NOMO-1 (cell line): ENCODE data around the gene MSLN.
"Not testable (repeated sequence)": the region's sequence is repeated elsewhere in the genome, so short reads cannot be mapped to it uniquely, and the experiment has no call there.

ENCODE experiments used
- DNase-seq, 2 experiments: peaks; one replicate each; lab custom pipeline; 2025; ENCODE audit not compliant: unreplicated experiment in 2 of 2; lab: John Stamatoyannopoulos, UW

The MSLN gene

DNA sequence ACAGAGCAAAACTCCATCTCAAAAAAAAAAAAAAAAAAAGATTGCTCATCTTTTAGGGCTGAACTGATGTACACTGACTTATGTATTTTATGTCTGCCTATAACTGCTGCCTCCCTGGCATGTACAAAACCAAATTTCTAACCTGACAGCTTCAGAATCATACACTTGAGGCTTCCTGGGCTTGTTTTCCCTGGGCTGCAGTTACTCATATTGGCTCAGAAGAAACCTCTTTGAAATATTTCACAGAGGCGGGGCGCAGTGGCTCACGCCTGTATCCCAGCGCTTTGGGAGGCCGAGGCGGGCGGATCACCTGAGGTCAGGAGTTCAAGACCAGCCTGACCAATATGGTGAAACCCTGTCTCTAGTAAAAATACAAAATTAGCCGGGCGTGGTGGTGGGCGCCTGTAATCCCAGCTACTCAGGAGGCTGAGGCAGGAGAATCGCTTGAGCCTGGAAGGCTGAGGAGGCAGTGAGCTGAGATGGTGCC, 6.4 kb upstream of the MSLN start:
- not testable (repeated sequence) for DNase-seq

DNA sequence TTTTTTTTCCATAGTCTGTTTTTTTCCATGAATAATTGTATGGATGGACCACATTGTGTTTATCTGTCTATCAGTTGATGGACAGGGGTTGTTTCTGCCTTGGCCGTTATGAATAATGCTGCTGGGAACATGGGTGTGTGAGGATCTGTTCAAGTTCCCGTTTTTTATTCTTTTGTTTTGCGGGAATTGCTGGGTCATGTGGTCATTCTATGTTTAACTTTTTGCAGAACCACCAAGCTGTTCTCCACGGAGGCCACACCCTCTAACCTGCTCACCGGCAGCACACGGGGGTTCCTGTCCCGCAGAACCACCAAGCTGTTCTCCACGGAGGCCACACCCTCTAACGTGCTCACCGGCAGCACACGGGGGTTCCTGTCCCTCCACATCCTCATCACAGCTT, 5.9 kb upstream of the MSLN start:
- peak; percentile 53 to 83 for DNase-seq

DNA sequence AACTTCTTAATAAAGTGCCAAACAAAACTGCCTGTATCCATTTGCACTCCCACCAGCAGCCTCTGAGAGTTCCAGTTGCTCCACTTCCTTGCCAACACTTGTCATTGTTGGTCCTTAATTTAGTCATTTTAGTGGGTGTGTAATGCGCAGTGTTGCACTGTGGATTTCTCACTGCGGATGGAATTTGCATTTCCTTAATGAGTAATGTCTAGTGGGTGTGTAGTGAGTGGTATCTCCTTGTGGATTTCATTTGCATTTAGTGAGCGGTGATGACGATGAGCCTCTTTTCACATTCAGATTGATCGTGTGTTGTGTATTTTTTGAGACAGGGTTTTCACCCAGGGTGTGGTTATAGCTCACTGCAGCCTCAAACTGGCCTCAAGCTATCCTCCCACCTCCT, 4.1 kb upstream of the MSLN start:
- DNase-seq = no peak

DNA sequence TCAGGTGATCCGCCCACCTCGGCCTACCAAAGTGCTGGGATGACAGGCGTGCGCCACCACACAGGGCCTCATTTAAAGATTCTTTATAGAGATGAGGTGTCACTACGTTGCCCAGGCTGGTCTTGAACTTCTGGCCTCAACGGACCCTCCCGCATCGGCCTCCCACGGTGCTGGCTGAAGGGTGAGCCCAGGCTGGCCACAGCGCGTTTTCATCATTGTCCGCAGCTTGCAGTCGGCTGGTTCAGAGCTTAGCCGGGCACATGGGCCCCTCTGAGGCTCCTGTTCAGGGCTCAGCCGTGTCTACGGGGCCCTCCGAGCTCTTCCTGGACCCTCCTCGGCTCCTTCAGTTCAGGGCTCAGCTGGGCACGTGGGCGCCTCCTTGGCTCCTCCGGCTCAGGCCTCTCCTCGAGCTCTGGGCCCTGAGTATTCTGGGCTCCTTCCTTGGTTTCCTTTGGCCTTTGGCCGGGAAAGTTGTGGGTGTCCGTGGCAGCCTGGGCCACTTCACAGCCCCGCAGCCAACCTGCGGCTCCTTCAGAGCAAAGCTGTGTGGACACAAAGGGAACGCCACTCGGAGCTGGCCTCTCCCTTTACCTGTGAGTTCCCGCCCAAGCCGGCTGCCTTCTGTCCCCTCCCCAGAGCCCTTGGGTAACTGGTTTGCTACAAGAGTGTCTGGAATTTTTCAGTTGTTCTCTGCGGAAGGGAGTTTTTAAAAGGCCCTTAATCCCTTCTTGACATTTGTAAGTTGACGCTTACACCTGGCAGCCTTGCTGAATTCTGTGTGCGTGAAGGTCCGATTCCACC, 1.2 kb upstream of the MSLN start:
- DNase-seq = no peak

DNA sequence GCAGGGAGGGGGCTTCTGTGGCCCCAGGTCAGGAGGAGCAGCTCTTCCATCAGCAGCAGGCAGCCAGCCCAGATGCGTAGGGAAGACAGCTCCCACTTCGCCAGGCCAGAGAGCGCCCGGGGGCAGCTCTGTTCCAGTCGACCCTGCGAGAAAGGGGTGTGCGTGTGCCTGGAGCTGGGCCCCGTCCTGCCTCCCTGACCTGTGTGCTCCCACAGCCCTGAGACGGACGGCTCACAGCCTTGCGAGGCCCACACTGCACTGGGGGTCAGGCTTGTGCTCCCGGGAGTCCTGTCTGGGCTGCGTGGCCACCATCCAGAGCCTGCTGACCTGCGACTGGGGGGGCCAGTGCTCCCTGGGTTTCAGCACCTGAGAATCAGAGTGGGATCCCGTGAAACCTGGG, 469 bp upstream of the MSLN start:
- DNase-seq = no peak

DNA sequence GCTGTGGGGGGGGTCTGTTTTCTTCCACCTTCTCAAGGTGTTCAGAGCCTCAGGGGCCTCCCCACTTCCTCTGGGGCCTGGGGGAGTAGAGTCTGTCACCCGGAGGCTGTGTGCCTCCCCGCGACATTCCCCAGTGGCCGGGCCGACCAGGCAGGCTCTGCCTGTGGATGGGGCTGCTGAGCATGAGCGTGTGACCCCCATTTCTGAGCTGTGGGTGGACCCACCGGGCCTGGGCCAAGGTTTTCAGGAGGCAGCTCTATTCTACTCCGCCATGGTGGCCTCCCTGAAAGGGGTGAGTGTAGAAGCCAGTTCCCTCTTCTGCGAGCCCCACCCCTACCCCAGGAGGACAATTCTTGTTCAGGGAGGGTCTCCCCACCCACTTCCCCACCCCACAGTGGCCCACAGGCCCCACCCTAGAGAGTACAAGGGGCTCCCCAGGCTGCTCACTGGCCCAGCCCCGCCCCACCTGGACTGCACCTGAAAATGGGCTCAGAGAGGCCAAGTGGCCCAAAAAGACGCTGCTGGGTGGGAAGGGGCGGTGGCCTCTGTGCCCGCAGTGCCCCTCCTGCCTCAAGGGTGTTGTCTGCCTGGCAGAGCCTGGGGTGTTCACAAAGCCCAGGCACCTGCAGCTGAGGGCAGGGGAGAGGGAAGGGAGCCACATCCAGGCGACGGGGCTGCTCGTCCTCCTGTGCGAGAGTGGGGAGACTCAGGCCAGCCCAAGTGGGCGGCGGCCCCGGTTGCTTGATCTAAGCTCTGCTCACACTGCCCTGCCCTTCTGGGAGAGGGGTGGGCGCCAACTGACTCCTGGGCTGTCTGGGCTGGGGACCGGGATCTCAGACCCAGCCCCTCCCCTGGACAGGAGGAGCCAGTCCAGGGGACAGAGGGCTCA, 1.3 kb downstream of the MSLN start:
- no peak for DNase-seq

DNA sequence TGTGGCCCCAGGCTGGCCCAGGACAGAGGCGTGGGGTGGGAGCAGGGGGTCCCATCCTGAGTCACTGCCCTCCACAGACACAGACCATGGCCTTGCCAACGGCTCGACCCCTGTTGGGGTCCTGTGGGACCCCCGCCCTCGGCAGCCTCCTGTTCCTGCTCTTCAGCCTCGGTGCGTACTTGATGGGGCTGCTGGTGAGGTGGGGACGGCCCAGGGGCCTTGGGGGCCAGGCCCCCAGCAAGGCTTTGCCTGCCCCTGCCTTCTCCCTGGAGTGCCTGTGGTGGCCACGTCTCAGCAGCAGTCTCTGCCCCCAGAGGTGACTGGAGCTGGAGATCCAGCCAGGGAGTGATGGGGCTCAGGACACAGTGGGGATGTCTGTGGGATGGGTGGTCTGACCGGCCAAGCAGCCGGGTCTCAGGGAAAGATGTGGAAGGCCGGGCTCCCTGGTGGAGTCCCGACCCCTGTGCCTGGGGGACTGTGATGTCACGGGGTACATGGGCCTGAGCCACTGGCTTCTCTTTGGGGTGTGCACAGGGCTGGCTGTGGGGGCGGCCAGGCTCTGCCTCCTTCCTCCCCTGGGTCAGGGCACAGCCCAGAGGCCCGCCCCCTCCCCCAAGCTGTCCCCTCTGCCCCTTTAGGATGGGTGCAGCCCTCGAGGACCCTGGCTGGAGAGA, 2.2 kb downstream of the MSLN start:
- DNase-seq = no peak

DNA sequence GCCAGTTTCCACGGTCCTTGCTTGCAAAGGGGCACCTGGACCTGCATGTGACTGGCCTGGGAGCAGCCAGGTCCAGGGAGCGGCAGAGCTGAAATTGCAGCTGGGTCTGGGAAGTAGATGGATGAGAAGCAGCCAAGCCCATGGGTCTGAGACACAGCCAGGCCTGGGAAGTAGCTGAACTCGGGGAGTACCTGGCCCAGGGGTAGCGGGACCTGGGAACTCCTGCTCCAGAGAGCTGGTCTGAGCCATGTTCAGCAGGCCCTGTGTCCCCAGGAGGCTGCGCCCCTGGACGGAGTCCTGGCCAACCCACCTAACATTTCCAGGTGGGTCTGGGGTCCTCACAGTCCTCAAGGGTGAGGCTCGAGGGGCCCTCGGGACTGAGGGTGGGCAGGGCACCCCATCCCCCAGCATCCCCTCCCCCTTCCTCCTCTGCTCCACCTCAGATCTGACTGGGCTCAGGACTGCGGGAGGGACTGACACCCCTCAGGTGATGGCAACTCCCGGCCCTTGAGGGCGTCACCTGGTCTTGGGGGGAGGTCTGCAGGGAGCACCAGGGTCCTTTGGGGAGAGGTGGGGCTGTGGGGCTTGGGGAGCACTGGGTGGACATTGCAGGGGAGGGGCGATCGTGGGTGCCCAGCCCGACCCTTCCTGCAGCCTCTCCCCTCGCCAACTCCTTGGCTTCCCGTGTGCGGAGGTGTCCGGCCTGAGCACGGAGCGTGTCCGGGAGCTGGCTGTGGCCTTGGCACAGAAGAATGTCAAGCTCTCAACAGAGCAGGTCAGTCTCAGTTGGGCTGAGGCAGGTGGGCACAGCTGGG, 3.0 kb downstream of the MSLN start:
- DNase-seq = no peak

DNA sequence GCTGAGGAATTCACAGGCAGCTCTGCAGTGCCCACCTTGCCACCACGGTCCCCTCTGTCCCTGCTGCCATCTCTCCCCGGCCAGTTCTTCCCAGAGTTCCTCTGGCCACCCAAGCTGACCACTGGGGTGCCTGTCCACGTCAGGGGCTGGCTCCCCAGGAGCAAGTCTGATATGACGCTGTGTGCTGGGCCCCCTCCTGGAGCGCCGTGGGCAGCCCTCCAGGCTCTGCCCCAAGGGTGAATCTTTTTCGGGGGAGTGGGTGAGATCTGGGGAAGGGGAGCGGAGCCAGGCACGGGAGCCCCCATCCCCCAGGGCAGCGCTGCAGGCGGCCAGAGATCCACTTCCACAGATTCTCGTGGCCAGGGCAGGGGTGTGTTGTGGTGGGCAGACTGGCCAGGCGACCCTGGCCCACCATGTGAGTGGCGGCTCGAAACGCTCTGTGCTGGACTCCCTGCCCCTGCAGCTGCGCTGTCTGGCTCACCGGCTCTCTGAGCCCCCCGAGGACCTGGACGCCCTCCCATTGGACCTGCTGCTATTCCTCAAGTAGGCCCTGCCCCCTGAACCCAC, 3.7 kb downstream of the MSLN start:
- DNase-seq = no peak

DNA sequence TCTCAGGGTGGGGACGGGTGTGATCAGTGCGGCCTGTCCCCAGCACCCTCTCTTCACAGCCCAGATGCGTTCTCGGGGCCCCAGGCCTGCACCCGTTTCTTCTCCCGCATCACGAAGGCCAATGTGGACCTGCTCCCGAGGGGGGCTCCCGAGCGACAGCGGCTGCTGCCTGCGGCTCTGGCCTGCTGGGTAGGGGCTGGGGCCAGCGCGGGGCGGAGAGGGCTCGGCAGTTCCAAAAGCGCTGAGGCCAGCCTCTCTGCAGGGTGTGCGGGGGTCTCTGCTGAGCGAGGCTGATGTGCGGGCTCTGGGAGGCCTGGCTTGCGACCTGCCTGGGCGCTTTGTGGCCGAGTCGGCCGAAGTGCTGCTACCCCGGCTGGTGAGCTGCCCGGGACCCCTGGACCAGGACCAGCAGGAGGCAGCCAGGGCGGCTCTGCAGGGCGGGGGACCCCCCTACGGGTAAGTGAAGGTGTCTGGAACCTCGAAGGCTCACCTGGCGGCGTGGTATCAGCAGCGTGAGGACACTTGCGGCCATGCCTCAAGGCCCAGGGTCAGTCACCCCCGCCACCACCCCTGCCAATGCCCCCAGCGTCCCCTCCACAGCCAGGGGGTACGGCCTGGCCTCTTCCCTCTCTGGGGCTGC, 4.4 kb downstream of the MSLN start:
- DNase-seq = no peak

DNA sequence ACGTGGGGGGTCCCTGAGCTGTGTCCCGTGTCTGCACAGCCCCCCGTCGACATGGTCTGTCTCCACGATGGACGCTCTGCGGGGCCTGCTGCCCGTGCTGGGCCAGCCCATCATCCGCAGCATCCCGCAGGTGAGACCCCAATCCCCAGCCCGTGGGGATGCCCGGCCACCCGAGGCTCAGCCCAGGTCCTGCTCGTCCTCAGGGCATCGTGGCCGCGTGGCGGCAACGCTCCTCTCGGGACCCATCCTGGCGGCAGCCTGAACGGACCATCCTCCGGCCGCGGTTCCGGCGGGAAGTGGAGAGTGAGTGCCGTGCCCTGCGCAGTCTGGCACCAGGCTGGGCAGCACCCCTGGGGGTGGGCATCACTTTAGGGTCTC, 4.9 kb downstream of the MSLN start:
- DNase-seq = no peak

DNA sequence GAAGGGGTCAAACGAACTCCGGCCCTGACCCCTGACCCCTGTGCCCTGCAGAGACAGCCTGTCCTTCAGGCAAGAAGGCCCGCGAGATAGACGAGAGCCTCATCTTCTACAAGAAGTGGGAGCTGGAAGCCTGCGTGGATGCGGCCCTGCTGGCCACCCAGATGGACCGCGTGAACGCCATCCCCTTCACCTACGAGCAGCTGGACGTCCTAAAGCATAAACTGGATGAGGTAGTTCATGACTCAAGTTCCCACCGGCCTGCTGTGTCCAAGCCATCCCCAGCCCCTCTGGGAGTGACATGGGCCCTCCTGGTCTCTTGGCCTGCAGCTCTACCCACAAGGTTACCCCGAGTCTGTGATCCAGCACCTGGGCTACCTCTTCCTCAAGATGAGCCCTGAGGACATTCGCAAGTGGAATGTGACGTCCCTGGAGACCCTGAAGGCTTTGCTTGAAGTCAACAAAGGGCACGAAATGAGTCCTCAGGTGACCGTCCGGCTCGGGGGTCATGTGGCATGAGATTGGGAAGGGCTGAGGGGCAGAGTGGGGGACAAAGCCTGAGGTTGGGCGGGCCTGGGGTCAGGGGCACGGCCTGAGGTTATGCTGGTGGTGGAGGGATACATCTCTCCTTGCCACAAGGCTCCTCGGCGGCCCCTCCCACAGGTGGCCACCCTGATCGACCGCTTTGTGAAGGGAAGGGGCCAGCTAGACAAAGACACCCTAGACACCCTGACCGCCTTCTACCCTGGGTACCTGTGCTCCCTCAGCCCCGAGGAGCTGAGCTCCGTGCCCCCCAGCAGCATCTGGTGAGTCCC, 5.7 kb downstream of the MSLN start:
- DNase-seq = no peak

DNA sequence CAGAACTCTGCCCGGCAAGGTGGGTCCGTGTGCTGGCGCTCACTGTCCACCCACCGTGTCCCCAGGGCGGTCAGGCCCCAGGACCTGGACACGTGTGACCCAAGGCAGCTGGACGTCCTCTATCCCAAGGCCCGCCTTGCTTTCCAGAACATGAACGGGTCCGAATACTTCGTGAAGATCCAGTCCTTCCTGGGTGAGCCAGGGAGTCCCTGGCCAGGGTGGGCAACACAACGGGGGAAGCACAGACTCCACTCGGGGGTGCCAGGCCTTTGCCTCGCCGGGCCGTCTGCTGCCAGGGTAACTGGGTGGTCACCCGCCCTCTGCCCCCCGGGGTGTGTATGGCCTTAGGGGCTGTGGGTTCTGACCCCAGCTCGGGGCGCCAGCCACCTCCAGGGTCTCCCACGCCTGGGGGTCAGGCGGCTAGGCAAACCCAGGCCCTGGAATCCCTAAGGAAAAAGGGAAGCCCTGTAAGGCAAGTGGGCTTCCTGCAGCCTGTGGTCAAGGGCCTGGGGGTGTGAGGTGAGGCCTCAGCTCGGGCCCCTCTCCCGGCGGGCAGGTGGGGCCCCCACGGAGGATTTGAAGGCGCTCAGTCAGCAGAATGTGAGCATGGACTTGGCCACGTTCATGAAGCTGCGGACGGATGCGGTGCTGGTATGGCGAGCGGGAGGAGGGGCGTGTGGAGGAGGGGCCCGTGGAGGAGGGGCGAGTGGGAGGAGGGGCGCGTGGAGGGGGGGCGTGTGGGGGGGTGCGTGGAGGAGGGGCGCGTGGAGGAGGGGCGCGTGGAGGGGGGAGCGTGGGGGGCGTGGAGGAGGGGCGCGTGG, 6.5 kb downstream of the MSLN start:
- DNase-seq = no peak

DNA sequence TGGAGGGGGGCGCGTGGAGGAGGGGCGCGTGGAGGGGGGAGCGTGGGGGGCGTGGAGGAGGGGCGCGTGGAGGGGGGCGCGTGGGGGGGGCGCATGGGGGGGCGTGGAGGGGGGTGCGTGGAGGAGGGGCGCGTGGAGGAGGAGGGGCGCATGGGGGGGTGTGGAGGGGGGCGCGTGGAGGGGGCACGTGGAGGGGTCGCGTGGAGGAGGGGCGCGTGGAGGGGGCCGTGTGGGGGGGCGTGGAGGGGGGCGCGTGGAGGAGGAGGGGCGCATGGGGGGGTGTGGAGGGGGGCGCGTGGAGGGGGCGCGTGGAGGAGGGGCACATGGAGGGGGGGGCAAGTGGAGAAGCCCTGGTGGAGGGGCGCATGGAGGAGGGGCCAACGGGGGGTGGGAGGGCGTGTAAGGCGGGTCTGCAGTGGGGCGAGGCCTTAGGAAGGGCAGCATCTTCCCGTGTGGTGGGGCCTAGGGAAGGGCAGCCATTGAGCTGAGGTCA, 7.3 kb downstream of the MSLN start:
- no peak for DNase-seq

DNA sequence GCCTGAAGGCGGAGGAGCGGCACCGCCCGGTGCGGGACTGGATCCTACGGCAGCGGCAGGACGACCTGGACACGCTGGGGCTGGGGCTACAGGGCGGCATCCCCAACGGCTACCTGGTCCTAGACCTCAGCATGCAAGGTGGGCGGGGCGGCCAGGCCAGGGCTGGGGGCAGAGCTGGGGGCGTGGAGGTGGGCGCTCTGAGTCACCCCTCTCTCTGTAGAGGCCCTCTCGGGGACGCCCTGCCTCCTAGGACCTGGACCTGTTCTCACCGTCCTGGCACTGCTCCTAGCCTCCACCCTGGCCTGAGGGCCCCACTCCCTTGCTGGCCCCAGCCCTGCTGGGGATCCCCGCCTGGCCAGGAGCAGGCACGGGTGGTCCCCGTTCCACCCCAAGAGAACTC, 7.9 kb downstream of the MSLN start:
- no peak for DNase-seq

DNA sequence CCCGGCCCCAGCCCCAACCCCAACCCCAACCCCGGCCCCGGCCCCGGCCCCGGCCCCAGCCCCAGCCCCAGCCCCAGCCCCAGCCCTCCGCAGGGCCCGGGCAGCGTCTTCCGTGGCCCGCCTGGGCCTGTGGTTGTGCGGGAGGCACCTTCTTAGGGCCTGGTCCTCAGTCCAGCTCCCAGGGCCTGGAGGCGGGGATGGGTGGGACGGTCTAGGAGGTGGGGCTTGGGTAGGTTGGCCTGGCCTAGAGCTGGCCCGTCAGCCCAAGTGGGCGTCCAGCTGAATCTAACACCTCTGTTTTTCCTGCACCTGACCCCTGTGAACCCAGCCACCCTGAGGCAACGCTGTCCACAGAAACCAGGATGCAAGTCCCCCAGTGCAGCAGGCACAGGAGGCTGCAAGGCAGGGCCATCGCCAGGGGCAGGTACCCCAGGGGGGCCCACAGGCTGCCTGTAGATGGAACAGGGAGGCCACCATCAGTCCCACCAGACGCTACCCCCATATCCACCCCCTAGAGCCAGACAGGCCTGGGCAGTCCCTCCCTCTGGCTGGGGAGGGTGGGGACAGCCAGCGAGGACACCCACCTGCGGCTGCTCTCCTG, 8.8 kb downstream of the MSLN start:
- DNase-seq = no peak

DNA sequence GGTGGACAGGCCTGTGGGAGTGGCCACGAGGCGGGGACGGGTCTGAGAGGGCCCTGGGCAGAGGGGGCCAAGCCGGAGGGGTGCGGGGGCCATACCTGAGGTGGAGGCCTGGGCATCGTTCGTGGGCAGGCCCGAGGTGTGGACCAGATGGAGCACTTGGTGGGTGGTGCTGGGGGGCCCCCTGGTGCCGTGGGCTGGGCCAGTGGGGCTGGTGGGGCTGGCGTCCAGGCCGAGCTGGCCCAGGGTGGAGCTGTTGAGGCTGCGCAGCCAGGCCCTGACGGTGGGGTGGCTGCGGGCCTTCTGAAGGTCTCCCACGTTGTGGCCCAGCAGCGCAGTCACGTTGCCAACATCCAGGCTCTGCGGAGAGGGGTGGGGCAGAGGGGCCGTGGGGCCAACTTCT, 9.4 kb downstream of the MSLN start:
- DNase-seq = no peak

DNA sequence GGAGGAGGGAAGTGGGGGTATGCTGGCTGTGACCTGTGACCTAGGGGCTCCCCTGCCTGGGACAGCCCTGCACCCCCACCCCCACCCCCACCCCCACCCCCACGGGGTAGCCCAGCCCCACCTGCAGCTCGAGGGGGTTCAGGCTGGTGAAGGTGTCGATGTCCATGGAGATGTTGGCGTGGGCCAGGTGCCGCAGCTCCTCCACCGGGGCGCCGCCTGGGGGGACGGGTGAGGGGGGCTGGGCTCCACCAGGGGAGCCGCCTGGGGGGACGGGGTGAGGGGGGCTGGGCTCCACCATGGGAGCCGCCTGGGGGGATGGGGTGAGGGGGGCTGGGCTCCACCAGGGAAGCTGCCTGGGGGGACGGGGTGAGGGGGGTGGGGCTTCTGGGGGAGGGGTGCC, 9.9 kb downstream of the MSLN start:
- DNase-seq = no peak
